ENCODE data around the gene APP.

- peak; percentile 13; the same call in 1 of the 2 replicates for TF ChIP-seq CTCF (conservative IDR thresholded peaks at IDR 0.05; ENCODE audit: low read length)
- TF ChIP-seq EZH2phosphoT487 (IDR thresholded peaks at IDR 0.05; ENCODE audit: borderline replicate concordance), result no peak
These were observed 298.3 kb downstream of the APP start for GRCh38 chr21:25872271-25872670.

Data from Loucy (cell line).